Measurements from ENCODE around the gene BOLA1. TPM values are rescaled to one million over a fixed set of nuclear protein-coding genes. Genes with fewer than 3 reads are reported as not detected.
"Not testable (repeated sequence)": the region's sequence is repeated elsewhere in the genome, so short reads cannot be mapped to it uniquely, and the experiment has no call there.

The BOLA1 gene
- 2.9 and 3.0 TPM in 2 replicates for total RNA-seq (2014; rRNA removed; shearing (Covaris generic))

GRCh38 chr1:149899460-149900284, at the start of gene BOLA1:
Gene BOLA1, plus strand, starts transcription at chr1:149899568. Its CDS starts 492 bp downstream, at chr1:149900060.
- peak; percentile 62 for DNase-seq (ENCODE audit: low spot score)

- DNase-seq (ENCODE audit: low spot score) = peak; percentile 2
Observed at GRCh38 chr1:149849947-149850360, 49.4 kb upstream of the BOLA1 start.

- DNase-seq (ENCODE audit: low spot score) = not testable (repeated sequence)
Observed at GRCh38 chr1:149850732-149851345, 48.5 kb upstream of the BOLA1 start.

GRCh38 chr1:149851585-149852213, 47.7 kb upstream of the BOLA1 start:
- not testable (repeated sequence) for DNase-seq (ENCODE audit: low spot score)

GRCh38 chr1:149852263-149852662, 47.1 kb upstream of the BOLA1 start:
- not testable (repeated sequence) for DNase-seq (ENCODE audit: low spot score)

- DNase-seq (ENCODE audit: low spot score) = not testable (repeated sequence)
Observed at GRCh38 chr1:149860271-149860670, 39.1 kb upstream of the BOLA1 start.

- not testable (repeated sequence) for DNase-seq (ENCODE audit: low spot score)
Observed at GRCh38 chr1:149860684-149861496, 38.5 kb upstream of the BOLA1 start.

- DNase-seq (ENCODE audit: low spot score) = not testable (repeated sequence)
Observed at GRCh38 chr1:149861497-149862054, 37.8 kb upstream of the BOLA1 start.

- DNase-seq (ENCODE audit: low spot score) = not testable (repeated sequence)
Observed at GRCh38 chr1:149866887-149867286, 32.5 kb upstream of the BOLA1 start.

- not testable (repeated sequence) for DNase-seq (ENCODE audit: low spot score)
Observed at GRCh38 chr1:149873060-149873459, 26.3 kb upstream of the BOLA1 start.

GRCh38 chr1:149877211-149877946, 22.0 kb upstream of the BOLA1 start:
- no peak for DNase-seq (ENCODE audit: low spot score)

GRCh38 chr1:149879556-149879955, 19.8 kb upstream of the BOLA1 start:
- no peak for DNase-seq (ENCODE audit: low spot score)

GRCh38 chr1:149881876-149882275, 17.5 kb upstream of the BOLA1 start:
- DNase-seq (ENCODE audit: low spot score) = no peak

- no peak for DNase-seq (ENCODE audit: low spot score)
Observed at GRCh38 chr1:149883598-149884247, 15.6 kb upstream of the BOLA1 start.

- DNase-seq (ENCODE audit: low spot score) = peak; percentile 37
Observed at GRCh38 chr1:149884433-149885338, 14.7 kb upstream of the BOLA1 start.

GRCh38 chr1:149885339-149886120, 13.8 kb upstream of the BOLA1 start:
- peak; percentile 80 for DNase-seq (ENCODE audit: low spot score)

GRCh38 chr1:149886121-149886395, 13.3 kb upstream of the BOLA1 start:
- not testable (repeated sequence) for DNase-seq (ENCODE audit: low spot score)
